HG03135 (cell line): ENCODE results near the gene POU6F2.

Experiments
- ATAC-seq: cut with Tn5 transposase; IDR thresholded peaks from one replicate; pipeline ENCODE4 v1.9.1; 2021; ENCODE audit warnings: mild to moderate bottlenecking, moderate library complexity; ENCODE audit not compliant: unreplicated experiment

POU6F2 gene

GRCh38 chr7:39069031-39069430 is 91.3 kb downstream of the POU6F2 start:
- ATAC-seq, result no peak

- no peak for ATAC-seq
These were observed 92.5 kb downstream of the POU6F2 start for GRCh38 chr7:39069896-39070881.

GRCh38 chr7:39071116-39071515 is 93.4 kb downstream of the POU6F2 start:
- ATAC-seq, result no peak

GRCh38 chr7:39073432-39073831 is 95.7 kb downstream of the POU6F2 start:
- ATAC-seq, result no peak

- ATAC-seq, result no peak
These were observed 97.5 kb downstream of the POU6F2 start for GRCh38 chr7:39075210-39075609.

GRCh38 chr7:39083781-39084180 is 106.1 kb downstream of the POU6F2 start:
- ATAC-seq, result no peak

GRCh38 chr7:39084349-39084748 is 106.6 kb downstream of the POU6F2 start:
- no peak for ATAC-seq

- no peak for ATAC-seq
These were observed 107.5 kb downstream of the POU6F2 start for GRCh38 chr7:39085189-39085588.

- ATAC-seq, result no peak
These were observed 107.9 kb downstream of the POU6F2 start for GRCh38 chr7:39085590-39086049.

- no peak for ATAC-seq
These were observed 109.1 kb downstream of the POU6F2 start for GRCh38 chr7:39086638-39087360.

GRCh38 chr7:39088730-39089593 is 111.3 kb downstream of the POU6F2 start:
- no peak for ATAC-seq

GRCh38 chr7:39091145-39091544 is 113.4 kb downstream of the POU6F2 start:
- no peak for ATAC-seq

- ATAC-seq, result no peak
These were observed 114.1 kb downstream of the POU6F2 start for GRCh38 chr7:39091774-39092173.

- no peak for ATAC-seq
These were observed 117.0 kb downstream of the POU6F2 start for GRCh38 chr7:39094731-39095130.

GRCh38 chr7:39095875-39096619 is 118.3 kb downstream of the POU6F2 start:
- ATAC-seq, result no peak

GRCh38 chr7:39098506-39098905 is 120.8 kb downstream of the POU6F2 start:
- ATAC-seq, result no peak

- ATAC-seq, result no peak
These were observed 121.4 kb downstream of the POU6F2 start for GRCh38 chr7:39099146-39099545.

GRCh38 chr7:39100270-39100669 is 122.6 kb downstream of the POU6F2 start:
- ATAC-seq, result no peak

GRCh38 chr7:39102234-39102633 is 124.5 kb downstream of the POU6F2 start:
- no peak for ATAC-seq

GRCh38 chr7:39105720-39106119 is 128.0 kb downstream of the POU6F2 start:
- ATAC-seq, result no peak
